GM12864 (cell line): Measurements from ENCODE around the gene KCNQ1.

ENCODE experiments used
- DNase-seq: peaks from one replicate; pipeline ENCODE4 v3.0.0-alpha.2; 2011; ENCODE audit warnings: low read depth
- H3K4me3 ChIP-seq: 2 replicates; pipeline ENCODE4 v1.5.1; 2011; ENCODE audit warnings: mild to moderate bottlenecking, low read depth, low read length, control low read depth
- TF ChIP-seq, protein P1 (sequence below): IDR thresholded peaks from 2 replicates; pipeline ENCODE4 v1.5.1; 2011; ENCODE audit warnings: low read depth, mild to moderate bottlenecking, moderate library complexity, low read length, control low read depth, inconsistent platforms; ENCODE audit errors: missing control alignments

The KCNQ1 gene

DNA sequence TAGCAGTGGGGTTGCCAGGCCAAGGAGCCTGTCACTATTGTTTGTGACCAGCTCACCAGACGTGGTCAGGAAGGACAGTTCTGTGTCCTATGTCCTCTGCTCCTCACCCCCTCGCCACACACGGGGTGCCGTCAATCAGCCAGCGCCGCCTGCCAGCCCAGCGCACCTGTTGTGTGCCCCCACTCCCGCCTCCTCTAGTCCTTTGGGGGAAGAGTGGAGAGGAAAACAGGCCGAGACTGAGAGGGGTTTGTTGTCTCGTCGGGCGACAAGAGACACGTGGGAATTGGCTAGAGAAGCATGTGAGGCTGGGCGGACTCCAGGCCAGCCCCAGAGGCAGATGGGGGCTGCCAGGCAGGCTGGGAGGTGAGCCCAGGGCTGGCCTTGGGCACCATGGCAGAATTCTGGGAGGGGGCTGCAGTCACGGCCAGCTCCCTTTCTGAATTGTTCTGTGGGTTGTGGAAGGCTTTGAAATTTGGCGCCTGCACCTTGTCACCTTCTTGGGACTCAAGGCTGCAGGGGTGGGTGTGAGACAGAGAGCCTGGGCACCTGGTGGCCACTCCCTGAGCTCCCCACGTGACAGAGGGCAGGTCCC, 258.1 kb downstream of the KCNQ1 start:
- DNase-seq: no peak
- no peak overlapping the region for H3K4me3 ChIP-seq
- TF ChIP-seq, protein P1, sequence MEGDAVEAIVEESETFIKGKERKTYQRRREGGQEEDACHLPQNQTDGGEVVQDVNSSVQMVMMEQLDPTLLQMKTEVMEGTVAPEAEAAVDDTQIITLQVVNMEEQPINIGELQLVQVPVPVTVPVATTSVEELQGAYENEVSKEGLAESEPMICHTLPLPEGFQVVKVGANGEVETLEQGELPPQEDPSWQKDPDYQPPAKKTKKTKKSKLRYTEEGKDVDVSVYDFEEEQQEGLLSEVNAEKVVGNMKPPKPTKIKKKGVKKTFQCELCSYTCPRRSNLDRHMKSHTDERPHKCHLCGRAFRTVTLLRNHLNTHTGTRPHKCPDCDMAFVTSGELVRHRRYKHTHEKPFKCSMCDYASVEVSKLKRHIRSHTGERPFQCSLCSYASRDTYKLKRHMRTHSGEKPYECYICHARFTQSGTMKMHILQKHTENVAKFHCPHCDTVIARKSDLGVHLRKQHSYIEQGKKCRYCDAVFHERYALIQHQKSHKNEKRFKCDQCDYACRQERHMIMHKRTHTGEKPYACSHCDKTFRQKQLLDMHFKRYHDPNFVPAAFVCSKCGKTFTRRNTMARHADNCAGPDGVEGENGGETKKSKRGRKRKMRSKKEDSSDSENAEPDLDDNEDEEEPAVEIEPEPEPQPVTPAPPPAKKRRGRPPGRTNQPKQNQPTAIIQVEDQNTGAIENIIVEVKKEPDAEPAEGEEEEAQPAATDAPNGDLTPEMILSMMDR: no peak

DNA sequence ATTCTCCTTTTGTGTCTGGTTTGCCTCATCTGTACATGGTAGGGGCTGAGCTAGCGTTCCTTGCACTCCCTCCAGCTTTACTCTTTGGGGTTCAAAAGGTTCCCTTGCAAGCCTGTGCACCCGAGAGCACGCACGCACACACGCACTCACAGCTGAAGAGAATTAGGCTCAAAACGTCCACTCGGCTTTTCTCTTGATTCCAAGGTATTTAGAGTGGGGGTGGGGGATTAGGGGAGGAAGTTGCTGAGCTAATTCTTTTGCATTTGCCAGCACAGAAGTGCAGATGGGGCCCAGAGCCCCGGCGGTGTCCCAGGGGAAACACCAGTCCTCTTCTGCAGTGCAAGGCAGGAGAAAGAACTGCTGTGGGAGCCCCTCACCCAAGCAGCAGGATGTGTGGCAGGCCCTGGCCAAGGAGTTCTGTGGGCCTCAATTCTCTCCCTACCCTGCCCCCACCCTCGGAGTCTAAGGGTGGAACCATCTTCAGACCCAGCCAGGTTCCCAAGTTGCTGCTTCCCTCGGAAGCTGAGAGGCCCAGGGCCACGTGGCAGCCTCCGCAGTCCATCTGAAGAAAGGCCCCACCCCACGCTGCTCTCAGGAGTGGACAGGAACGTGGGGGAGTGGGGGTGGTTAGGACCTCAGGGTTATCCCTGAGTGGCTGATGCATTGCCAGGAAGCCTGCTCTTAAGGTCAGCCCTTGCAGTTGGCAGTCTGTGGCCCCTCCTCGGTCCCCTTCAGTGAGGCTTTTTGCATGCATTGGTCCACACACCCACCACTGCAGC, 258.7 kb downstream of the KCNQ1 start:
- TF ChIP-seq, protein P1: no peak
- H3K4me3 ChIP-seq: no peak overlapping the region
- no peak for DNase-seq

DNA sequence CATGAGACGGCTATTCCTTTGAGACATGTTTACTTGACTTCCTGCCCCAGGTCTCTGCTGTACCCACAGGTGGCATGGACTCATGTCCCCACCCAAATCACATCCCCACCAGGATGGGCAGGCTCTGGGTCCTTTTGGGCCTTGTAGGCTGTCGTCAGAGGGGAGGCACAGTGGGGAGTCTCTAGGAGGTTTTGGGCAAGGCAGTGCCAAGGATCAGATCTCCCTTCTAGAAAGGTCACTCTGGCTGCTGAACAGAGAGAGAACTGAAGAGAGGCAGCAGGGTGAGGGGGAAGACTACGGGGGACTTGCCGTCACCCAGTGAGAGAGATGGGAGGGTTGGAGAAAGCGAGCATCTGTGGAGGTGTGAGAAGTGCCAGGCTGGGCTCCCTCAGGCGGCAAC, 259.5 kb downstream of the KCNQ1 start:
- TF ChIP-seq, protein P1: no peak
- no peak overlapping the region for H3K4me3 ChIP-seq
- DNase-seq: no peak

DNA sequence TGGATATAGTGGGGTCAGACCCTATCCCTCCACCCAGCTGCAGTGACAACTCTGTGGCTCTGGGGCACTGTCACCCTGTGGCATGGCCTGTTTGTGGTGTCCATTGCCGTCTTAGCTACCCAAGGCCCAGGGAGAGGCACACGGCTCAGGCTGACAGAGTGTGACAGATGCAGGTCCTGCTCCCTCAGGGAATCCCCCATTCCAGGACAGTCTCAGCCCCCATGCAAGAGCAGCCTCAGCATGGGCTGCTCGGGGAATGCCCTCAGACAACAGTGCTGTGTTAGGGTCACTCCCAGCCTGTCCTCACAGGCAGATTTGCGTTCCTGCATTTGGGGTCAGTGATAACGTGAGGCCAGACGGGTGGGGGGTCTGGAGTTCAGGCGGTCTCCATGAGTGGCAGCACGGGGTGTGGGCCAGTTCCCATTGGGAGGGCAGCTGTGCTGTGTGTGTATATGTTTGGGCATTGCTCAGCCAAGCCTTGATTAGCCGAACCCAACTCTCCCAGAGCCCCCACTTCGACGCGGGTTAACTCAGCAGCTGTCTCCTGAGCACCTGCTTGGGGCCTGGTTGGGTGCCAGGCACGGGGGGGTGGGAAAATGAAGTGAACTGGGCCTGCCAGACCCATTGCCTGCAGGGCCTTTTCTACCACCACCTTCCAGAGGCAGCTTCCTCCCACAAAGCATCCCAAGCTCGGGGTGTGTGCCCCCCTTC, 260.2 kb downstream of the KCNQ1 start:
- DNase-seq: no peak
- H3K4me3 ChIP-seq: no peak overlapping the region
- TF ChIP-seq, protein P1: no peak

DNA sequence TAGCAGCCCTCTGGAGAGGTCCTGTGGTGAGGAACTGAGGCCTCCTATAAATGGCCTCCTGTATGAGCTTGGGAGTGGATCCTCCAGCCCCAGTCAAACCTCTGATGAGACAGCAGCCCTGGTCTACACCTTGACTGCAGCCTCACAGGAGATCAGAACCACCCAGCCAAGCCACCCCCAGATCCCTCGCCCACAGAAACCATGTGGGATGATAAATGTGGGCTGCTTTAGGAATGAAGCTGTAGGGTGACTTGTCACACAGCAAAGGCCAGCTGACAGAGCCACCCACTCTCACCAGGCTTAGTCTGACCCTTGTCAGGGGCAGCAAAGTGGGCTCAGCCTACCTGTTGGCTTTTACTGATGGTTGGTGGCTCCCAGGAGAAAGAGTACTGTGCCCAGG, 261.5 kb downstream of the KCNQ1 start:
- no peak for DNase-seq
- no peak overlapping the region for H3K4me3 ChIP-seq
- TF ChIP-seq, protein P1: no peak

DNA sequence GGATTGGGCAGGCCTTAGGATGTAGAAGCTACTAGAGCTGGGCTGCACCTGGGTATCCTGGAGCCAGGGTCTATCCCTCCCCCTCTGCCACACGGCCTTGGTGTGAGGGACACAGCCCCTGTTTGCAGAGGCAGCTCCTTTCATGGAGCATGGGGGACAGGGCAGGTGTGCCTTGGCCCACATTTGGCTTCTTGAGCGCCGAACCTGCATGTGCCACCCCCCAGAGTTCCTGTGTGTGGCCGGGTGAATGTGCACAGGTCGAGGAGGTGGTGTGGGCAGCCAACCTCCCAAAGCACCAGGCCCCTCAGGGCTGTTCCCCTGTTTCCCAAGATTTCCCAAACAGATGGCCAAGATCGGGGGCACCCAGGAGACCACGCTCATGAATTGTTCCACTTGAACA, 262.9 kb downstream of the KCNQ1 start:
- TF ChIP-seq, protein P1: no peak
- no peak for DNase-seq

DNA sequence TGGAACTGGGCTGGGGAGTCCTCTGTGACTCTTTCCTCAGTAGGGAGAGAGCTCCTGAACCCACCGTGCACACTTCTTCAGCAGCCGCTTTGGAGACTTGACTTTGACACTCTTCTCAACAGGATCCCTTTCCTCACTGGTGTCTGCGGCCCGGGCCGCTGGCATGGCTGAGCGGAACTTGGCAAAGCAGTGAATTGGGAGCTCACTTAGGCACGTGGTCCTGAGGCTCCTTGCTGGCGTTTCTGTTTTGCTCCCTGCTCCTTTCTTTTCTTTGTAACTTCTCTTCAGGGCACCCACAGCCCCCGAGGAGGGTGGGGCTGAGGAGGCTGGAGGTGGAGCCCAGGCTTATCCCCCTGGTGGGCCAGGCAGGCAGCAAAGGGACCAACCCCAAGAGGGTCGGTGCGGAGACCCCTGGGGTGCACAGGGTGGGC, 263.4 kb downstream of the KCNQ1 start:
- no peak overlapping the region for H3K4me3 ChIP-seq
- DNase-seq: no peak
- TF ChIP-seq, protein P1: no peak

More for the DNA sequence above, 262.9 kb downstream of the KCNQ1 start:
- H3K4me3 ChIP-seq: no peak overlapping the region
